Tibial artery (tissue), 4 donors: Measurements from ENCODE around the gene ARHGEF7.

ENCODE experiments used
- DNase-seq, 2 donors: peaks; one replicate each; pipeline ENCODE4 v3.0.0-alpha.2; 2019
- H3K27ac ChIP-seq, 2 donors: fragments of 200-600 bp; sonication (generic) in 1 of 2; 1 replicate in 1 of 2; 2 replicates in 1 of 2; pipeline ENCODE4 v1.5.1; 2018 to 2019; ENCODE audit warnings: mild to moderate bottlenecking in 1 of 2
- H3K27me3 ChIP-seq, 2 donors: fragments of 200-600 bp; sonication (generic) in 1 of 2; one replicate each; pipeline versions ENCODE4 v1.5.1 to v1.6.0; 2016 to 2019
- H3K36me3 ChIP-seq, 3 donors: fragments of 200-600 bp; sonication (generic) in 2 of 3; one replicate each; pipeline ENCODE4 v1.5.1; 2016 to 2019; ENCODE audit warnings: mild to moderate bottlenecking in 2 of 3
- H3K4me1 ChIP-seq, 4 donors: fragments of 200-600 bp; sonication (generic) in 2 of 4; 1 replicate in 3 of 4; 2 replicates in 1 of 4; pipeline ENCODE4 v1.5.1; 2016 to 2019
- H3K4me3 ChIP-seq, 2 donors: fragments of 200-600 bp; sonication (generic) in 1 of 2; 1 replicate in 1 of 2; 2 replicates in 1 of 2; pipeline ENCODE4 v1.5.1; 2018 to 2019; ENCODE audit warnings: mild to moderate bottlenecking in 2 of 2
- H3K9me3 ChIP-seq, 3 donors: fragments of 200-600 bp; sonication (generic) in 1 of 3; one replicate each; pipeline ENCODE4 v1.5.1; 2016 to 2019
- CTCF ChIP-seq, 2 experiments: fragments of 200-600 bp in 1 of 2; fragments of 450-650 bp in 1 of 2; IDR thresholded peaks; one replicate each; pipeline ENCODE4 v1.5.1; 2017 to 2019; ENCODE audit warnings: antibody characterized with exemption in 2 of 2, mild to moderate bottlenecking in 1 of 2, moderate library complexity in 1 of 2
- intact Hi-C: fragments of 100-400 bp; cut with DNase I; formaldehyde crosslinking; loops from one replicate; pipeline ENCODE4 v1.15.0; 2023; ENCODE audit warnings: low total_unique reads

The ARHGEF7 gene

GRCh38 chr13:111258637-111259036 is 143.5 kb downstream of the ARHGEF7 start:
- H3K36me3 ChIP-seq, result peaks cover 15 to 33% (median 33%) of the 10 kb centered on the region in 3 donors
- TF ChIP-seq CTCF (IDR thresholded peaks at IDR 0.05), result no peak
- H3K27me3 ChIP-seq, result no peaks in the 10 kb centered on the region
- H3K4me3 ChIP-seq, result no peak overlapping the region
- no peak overlapping the region for H3K27ac ChIP-seq
- no peaks in the 10 kb centered on the region for H3K9me3 ChIP-seq
- no peak for DNase-seq
- intact Hi-C loops, result no loop called here
- peaks cover 0 to 8% (median 4%) of the 10 kb centered on the region in 4 donors for H3K4me1 ChIP-seq

- Histone ChIP-seq H3K36me3 (peaks cover 15 to 33% (median 29%) of the 10 kb centered on the region in 3 donors), H3K27ac (no peak overlapping the region), H3K9me3 (no peaks in the 10 kb centered on the region), H3K27me3 (no peaks in the 10 kb centered on the region), H3K4me3 (no peak overlapping the region), H3K4me1 (peaks cover 0 to 4% (median under 1%) of the 10 kb centered on the region in 4 donors)
- intact Hi-C loops, result no loop called here
- no peak for DNase-seq
- no peak for TF ChIP-seq CTCF (IDR thresholded peaks at IDR 0.05)
Observed at GRCh38 chr13:111259058-111259457, 143.9 kb downstream of the ARHGEF7 start.

- H3K27ac ChIP-seq, result no peak overlapping the region
- no peak for TF ChIP-seq CTCF (IDR thresholded peaks at IDR 0.05)
- intact Hi-C loops, result no loop called here
Observed at GRCh38 chr13:111261326-111261725, 146.2 kb downstream of the ARHGEF7 start.

GRCh38 chr13:111262281-111262680 is 147.2 kb downstream of the ARHGEF7 start:
- no peak for TF ChIP-seq CTCF (IDR thresholded peaks at IDR 0.05)
- Histone ChIP-seq H3K4me1 (peaks cover 0 to 4% (median 0%) of the 10 kb centered on the region in 4 donors), H3K9me3 (no peaks in the 10 kb centered on the region), H3K27ac (no peak overlapping the region), H3K27me3 (no peaks in the 10 kb centered on the region), H3K36me3 (peaks cover 24 to 44% (median 42%) of the 10 kb centered on the region in 3 donors), H3K4me3 (no peak overlapping the region)
- DNase-seq, result no peak
- intact Hi-C loops, result no loop called here

More at GRCh38 chr13:111261326-111261725, 146.2 kb downstream of the ARHGEF7 start:
- Histone ChIP-seq H3K27me3 (no peaks in the 10 kb centered on the region), H3K36me3 (peaks cover 22 to 37% (median 35%) of the 10 kb centered on the region in 3 donors), H3K4me3 (no peak overlapping the region), H3K4me1 (peaks cover 0 to 4% (median 0%) of the 10 kb centered on the region in 4 donors), H3K9me3 (no peaks in the 10 kb centered on the region)
- no peak for DNase-seq

- no peaks in the 10 kb centered on the region for H3K9me3 ChIP-seq
- peaks cover 27 to 44% (median 42%) of the 10 kb centered on the region in 3 donors for H3K36me3 ChIP-seq
- no peak overlapping the region for H3K4me3 ChIP-seq
- H3K4me1 ChIP-seq, result peaks cover 0 to 4% (median 0%) of the 10 kb centered on the region in 4 donors
- no peak overlapping the region for H3K27ac ChIP-seq
- no peak for TF ChIP-seq CTCF (IDR thresholded peaks at IDR 0.05)
- intact Hi-C loops, result no loop called here
- H3K27me3 ChIP-seq, result no peaks in the 10 kb centered on the region
- DNase-seq, result no peak
Observed at GRCh38 chr13:111262715-111263114, 147.6 kb downstream of the ARHGEF7 start.

- H3K36me3 ChIP-seq, result peaks cover 27 to 44% (median 41%) of the 10 kb centered on the region in 3 donors
- H3K9me3 ChIP-seq, result no peaks in the 10 kb centered on the region
- TF ChIP-seq CTCF (IDR thresholded peaks at IDR 0.05), result no peak
- no peak overlapping the region for H3K4me3 ChIP-seq
- peaks cover 0 to 4% (median 0%) of the 10 kb centered on the region in 4 donors for H3K4me1 ChIP-seq
- no peak overlapping the region for H3K27ac ChIP-seq
- no peaks in the 10 kb centered on the region for H3K27me3 ChIP-seq
- intact Hi-C loops, result no loop called here
- DNase-seq, result no peak
Observed at GRCh38 chr13:111263566-111263965, 148.5 kb downstream of the ARHGEF7 start.
